Activated gamma-delta T cell treated with Interleukin-2 at 50 U/mL for 16 hours (primary cell): Measurements from ENCODE around the gene NFIC.
"Not testable (repeated sequence)": the region's sequence is repeated elsewhere in the genome, so short reads cannot be mapped to it uniquely, and the experiment has no call there.

Experiments used
- DNase-seq: peaks from one replicate; pipeline ENCODE4 v3.0.0-alpha.2; 2020

NFIC gene

DNA sequence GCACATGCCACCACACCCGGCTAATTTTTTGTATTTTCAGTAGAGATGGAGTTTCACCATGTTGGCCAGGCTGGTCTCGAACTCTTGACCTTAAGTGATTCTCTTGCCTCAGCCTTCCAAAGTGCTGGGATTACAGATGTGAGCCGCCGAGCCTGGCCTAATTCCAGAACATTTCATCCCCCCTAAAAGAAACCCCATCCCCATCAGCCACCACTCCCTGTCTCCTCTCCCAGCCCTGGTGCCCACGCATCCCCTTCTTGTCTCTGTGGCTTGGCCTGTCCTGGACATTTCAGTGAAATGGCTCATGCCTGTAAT is 63.9 kb downstream of the NFIC start:
- DNase-seq, result not testable (repeated sequence)

- no peak for DNase-seq
Measured at GRCh38 chr19:3431760-3432397, 65.5 kb downstream of the NFIC start.

- DNase-seq, result no peak
Measured at GRCh38 chr19:3433313-3433712, 66.9 kb downstream of the NFIC start.

DNA sequence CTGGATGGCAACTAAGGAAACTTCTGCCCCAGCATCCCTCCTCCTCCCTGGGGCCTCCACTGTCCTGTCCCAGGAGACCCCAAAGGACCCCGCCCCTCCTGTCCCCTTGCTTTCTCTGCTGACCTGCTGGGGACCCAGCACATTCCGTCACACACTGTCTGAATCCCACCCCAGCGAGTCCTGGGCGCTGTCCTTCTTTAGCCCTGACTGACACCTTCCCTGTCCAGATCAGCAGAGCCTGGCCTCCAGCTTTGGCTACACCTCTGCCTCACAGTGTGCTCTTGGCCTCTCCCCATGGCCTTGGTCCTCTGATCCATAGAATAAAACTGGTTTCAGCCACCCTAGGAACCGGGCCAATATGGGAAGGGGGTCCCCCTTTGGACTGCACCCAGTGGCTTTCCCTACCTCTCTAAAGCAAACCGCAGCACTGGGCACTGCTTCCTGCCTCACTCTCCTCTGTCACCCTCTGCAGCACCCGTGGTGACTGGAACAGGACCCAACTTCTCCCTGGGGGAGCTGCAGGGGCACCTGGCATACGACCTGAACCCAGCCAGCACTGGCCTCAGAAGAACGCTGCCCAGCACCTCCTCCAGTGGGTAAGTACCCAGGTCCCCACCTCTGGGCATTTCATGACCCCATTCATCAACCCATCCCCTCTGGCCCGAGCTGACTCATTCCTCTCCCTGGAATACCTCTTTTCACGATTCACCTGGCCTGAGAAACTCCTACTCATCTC is 67.6 kb downstream of the NFIC start:
- no peak for DNase-seq

DNA sequence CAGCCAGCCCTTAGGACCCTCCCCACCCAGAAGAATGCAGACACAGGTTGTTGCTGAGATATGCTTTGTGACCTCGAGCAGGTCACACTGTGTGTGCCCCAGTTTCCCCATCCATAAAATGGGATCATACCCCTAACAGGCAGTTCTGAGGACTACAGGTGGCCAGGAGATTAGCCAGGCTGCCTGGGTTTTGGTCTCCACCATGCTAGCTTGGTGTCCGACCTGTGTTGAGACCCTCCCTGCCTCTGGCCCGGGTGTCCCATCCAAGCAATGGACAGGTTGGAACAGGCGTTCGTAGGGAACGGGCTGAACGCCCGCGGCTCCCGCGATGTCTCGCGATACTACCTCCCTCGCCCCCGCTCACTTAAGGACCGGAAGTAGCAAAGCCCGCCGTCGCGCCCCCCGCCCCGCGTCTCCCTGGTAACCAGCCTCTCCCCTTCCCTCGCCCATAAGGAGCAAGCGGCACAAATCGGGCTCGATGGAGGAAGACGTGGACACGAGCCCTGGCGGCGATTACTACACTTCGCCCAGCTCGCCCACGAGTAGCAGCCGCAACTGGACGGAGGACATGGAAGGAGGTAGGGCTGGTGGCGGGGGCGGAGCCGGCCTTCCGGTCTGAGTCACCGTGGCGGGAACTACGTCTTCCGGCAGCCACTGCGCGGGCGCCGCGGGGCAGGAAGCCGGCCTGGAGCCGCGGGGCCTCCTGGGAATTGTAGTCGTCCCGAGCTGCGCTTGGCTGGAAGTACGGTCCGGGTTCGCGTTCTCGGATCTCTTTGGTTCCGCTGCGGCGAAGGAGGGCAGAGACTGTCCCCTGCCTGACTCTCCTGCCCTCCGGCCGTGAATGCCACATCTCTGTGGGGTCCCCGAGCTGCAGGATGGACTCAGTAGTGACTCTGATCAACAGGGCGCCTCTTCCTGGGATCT is 68.5 kb downstream of the NFIC start:
- peak; percentile 93 for DNase-seq

DNA sequence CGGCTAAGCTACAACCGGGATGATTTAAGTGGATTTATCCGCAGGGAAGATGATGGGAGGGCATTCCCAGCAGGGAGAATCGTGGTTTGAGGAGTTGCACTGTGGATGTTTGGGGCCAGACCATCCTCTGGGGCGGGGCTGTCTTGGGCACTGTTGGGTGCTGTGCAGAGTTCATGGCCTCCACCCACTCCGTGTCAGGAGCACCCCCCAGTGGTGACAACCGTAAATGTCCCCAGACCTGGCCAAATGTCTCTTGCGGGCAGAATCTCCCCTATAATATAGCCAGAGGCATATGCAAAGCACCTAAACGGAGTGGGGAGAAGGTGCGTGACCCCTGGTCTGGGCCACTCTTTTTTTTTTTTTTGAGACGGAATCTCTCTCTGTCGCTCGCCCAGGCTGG is 73.7 kb downstream of the NFIC start:
- peak; percentile 45 for DNase-seq

DNA sequence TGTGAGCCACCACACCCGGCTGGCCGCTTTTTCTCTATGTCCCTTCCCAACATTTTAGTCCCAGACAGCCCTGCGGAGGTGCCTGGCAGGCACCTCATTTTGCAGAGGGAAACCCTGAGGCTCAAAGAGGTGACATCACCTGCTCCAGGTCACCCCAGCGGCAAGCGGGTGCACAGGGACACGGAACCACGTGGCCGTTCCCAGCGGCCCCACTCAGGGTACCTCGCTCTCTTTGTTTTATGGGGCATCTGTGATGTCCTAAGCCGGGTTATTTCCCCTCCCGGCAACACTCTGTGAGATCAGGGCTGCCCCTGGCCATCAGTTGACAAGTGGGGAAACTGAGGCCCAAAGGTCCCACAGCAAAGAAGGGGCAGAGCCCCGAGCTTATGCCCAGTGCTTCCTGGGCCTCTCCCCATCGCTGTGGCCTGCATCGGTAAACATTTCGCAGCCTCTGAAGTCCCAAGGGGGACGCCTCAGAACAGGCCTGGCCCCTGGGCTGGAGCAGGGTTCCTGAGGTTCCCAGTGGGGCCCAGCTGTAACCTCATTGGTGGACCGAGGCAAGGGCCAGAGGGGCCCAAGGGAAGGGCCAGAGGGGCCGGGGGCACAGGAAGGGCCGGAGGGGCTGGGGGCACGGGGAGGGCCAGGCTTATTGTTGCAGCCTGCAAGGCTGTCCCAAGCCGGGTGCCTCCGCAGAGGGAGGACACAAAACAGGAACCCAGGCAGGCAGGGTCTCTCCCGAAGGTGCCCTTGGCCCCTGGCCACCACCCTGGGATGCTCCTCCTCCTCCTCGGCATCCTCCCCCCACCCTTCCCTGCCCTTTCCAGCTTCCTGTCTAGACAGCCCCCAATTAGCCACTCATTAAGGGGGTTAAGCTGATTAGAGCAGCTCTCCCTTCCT is 75.0 kb downstream of the NFIC start:
- no peak for DNase-seq

DNA sequence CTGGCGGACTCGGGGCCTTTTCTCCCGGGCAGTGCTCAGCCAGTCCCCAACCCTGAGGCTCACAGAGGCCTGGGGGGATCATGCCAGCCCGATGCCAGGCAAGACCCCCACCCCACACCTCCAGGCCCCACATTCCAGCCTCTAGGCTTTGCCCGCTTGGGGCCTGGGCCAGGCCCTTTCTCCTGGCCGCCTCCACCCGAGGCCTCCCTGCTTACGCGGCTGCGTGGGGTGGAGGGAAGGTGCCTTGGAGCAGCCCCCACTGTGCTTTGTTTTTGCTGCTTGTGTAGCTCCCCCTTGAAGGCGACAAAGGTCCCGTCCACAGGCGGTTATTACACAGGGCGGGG is 75.6 kb downstream of the NFIC start:
- DNase-seq, result no peak

GRCh38 chr19:3442487-3443071 is 76.2 kb downstream of the NFIC start:
- DNase-seq, result no peak

DNA sequence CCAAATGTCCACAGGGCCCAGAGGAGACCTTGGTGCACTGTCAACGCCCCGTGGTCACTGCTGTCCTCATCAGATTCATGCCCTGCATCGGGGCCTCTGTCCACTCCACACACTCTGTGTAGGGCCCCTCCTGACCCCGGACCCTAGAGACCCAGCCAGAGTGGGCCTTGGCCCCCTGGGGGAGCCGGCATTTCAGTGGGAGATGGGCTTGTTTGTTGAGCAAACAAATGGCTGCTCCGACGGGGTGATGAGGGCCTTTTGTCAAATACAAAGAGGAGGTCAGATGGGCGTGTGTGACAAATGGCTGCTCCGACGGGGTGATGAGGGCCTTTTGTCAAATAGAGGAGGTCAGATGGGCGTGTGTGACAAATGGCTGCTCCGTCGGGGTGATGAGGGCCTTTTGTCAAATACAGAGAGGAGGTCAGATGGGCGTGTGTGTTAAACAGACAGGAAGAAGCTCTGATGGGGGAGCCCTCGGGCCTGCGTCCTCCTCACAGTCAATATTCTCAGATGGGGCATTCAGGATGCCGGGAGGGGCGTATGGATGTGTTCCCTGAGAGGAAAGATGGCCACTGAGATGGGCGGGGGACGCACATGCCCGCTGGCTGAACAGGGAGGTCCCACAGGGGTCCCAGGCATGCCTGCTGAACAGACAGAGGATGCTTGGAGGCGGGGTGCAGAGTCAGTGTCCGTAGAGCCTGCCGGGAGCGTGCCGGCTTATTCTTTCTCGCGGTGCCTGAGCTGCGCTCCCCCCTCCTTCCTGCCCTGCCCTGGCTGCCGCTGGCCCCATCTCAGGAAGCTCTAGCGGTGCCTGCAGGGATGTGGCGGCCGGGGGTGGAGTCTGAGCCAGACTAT is 77.7 kb downstream of the NFIC start:
- no peak for DNase-seq

GRCh38 chr19:3444695-3445234 is 78.4 kb downstream of the NFIC start:
- DNase-seq, result no peak

GRCh38 chr19:3446657-3447056 is 80.3 kb downstream of the NFIC start:
- not testable (repeated sequence) for DNase-seq

- DNase-seq, result no peak
Measured at GRCh38 chr19:3448616-3449334, 82.4 kb downstream of the NFIC start.

- no peak for DNase-seq
Measured at GRCh38 chr19:3450796-3451411, 84.5 kb downstream of the NFIC start.

- no peak for DNase-seq
Measured at GRCh38 chr19:3451451-3451866, 85.1 kb downstream of the NFIC start.

GRCh38 chr19:3452171-3452941 is 86.0 kb downstream of the NFIC start:
- DNase-seq, result no peak

DNA sequence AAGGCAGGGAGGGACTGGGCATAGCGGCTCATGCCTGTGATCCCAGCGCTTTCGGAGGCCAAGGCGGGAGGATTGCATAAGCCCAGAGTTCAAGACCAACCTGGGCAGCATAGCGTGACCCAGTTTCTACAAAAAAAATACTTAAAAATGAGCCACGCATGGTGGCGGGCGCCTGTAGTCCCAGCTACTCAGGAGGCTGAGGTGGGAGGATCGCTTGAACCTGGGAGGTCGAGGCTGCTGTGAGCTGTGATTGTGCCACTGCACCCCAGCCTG is 86.5 kb downstream of the NFIC start:
- not testable (repeated sequence) for DNase-seq

GRCh38 chr19:3453840-3454239 is 87.5 kb downstream of the NFIC start:
- no peak for DNase-seq

DNA sequence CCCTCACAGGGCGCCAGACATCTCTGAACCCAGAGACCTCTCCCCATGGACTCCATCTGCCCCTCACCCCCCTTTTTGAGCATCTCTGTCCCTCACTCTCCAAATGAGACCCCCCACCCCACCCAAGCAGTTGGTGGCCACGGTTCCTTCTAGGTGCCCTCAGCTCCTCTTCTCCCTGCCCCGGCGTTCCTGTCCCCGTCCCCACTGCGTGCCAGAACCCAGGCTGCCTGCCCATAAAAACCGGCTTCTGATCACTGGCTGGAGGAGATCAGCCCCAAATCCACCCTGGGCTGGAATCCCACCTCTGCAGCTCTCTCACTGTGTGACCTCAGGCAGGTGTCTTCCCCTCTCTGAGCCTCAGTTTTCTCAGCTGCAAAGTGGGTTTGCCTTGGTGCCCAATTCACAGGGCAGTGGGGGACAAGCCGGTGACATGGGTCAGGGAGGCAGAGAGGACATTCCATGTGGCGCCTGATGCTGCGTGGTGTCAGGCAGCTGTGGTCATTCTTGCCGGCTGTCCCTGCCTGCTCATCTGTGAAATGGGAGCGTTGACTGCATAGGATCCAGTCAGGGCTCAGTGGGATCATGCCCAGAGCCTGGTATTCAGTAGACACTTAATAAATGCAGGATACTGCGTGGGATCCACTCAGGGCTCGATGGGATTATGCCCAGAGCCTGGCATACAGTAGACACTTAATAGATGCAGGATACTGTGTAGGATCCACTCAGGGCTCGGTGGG is 88.4 kb downstream of the NFIC start:
- no peak for DNase-seq
